PC-9 (cell line): ENCODE data around the gene ALDOC. TPM values are rescaled to one million over a fixed set of nuclear protein-coding genes. Genes with fewer than 3 reads are reported as not detected.
"Not testable (repeated sequence)": the region's sequence is repeated elsewhere in the genome, so short reads cannot be mapped to it uniquely, and the experiment has no call there.

Source experiments
- BruUV-seq: library from RNA; stranded (reverse); fragments of 400-500 nt; replicated peaks from 2 replicates; lab custom pipeline; 2021; lab: Mats Ljungman, UMichigan
- CTCF ChIA-PET: fragments of 300-600 bp; sonication (Branson Sonifier 250); formaldehyde crosslinking; loops from one replicate; lab custom pipeline; 2022; ENCODE audit warnings: antibody characterized with exemption; lab: Charles Lee
- POLR2A ChIA-PET: fragments of 300-600 bp; sonication (Branson Sonifier 250); formaldehyde crosslinking; loops from one replicate; lab custom pipeline; 2022; ENCODE audit warnings: antibody characterized with exemption; ENCODE audit not compliant: unreplicated experiment; lab: Charles Lee
- DNase-seq, 2 experiments: peaks; one replicate each; pipeline versions ENCODE4 v3.0.0 to v3.0.0-alpha.2; 2015 to 2022; ENCODE audit warnings: mixed read lengths in 1 of 2
- H2AFZ ChIP-seq: fragments of 200-600 bp; sonication (generic); 2 replicates; pipeline ENCODE4 v1.8.1; 2017; ENCODE audit warnings: antibody characterized with exemption
- H3F3A ChIP-seq: fragments of 200-600 bp; sonication (generic); 2 replicates; pipeline ENCODE4 v1.8.1; 2017; ENCODE audit warnings: antibody characterized with exemption, mild to moderate bottlenecking, low read depth; ENCODE audit not compliant: insufficient read depth
- H3K27ac ChIP-seq: fragments of 200-600 bp; sonication (generic); 2 replicates; pipeline ENCODE4 v1.6.1; 2016; ENCODE audit warnings: mixed run types
- H3K27me3 ChIP-seq: fragments of 200-600 bp; sonication (generic); 2 replicates; pipeline ENCODE4 v1.6.1; 2016; ENCODE audit warnings: low read depth, mixed run types; ENCODE audit not compliant: insufficient read depth
- H3K36me3 ChIP-seq: fragments of 200-600 bp; sonication (generic); 2 replicates; pipeline ENCODE4 v1.6.1; 2016; ENCODE audit warnings: low read depth, mixed run types
- H3K4me1 ChIP-seq: fragments of 200-600 bp; sonication (generic); replicated peaks from 2 replicates; pipeline ENCODE4 v1.6.1; 2016; ENCODE audit warnings: mixed run types; ENCODE audit not compliant: insufficient read depth
- H3K4me2 ChIP-seq: fragments of 200-600 bp; sonication (generic); 2 replicates; pipeline ENCODE4 v1.6.1; 2017; ENCODE audit warnings: mixed run types
- H3K4me3 ChIP-seq: fragments of 200-600 bp; sonication (generic); 2 replicates; pipeline ENCODE4 v1.6.1; 2016; ENCODE audit warnings: mixed run types
- H3K79me2 ChIP-seq: fragments of 200-600 bp; sonication (generic); 2 replicates; pipeline ENCODE4 v1.6.1; 2017; ENCODE audit warnings: low read depth, mixed run types
- H3K9me2 ChIP-seq: fragments of 200-600 bp; sonication (generic); 2 replicates; pipeline ENCODE4 v1.8.1; 2017; ENCODE audit warnings: mild to moderate bottlenecking; ENCODE audit not compliant: insufficient read depth
- H3K9me3 ChIP-seq: fragments of 200-600 bp; sonication (generic); 2 replicates; pipeline ENCODE4 v1.8.1; 2016; ENCODE audit warnings: low read depth; ENCODE audit not compliant: insufficient read depth
- H4K20me1 ChIP-seq: fragments of 200-600 bp; sonication (generic); 2 replicates; pipeline ENCODE4 v1.8.1; 2017; ENCODE audit not compliant: insufficient read depth
- CTCF ChIP-seq: fragments of 200-600 bp; sonication (generic); conservative IDR thresholded peaks from 2 replicates; pipeline ENCODE4 v1.6.1; 2017; ENCODE audit warnings: mixed run types, antibody characterized with exemption, mild to moderate bottlenecking, moderate library complexity
- EZH2 ChIP-seq: fragments of 200-600 bp; sonication (generic); IDR thresholded peaks from 2 replicates; pipeline ENCODE4 v1.8.0; 2017; ENCODE audit warnings: antibody characterized with exemption, low read depth
- intact Hi-C: fragments of 100-400 bp; cut with micrococcal nuclease; formaldehyde crosslinking; loops from one replicate; pipeline ENCODE4 v1.10.0; 2022; ENCODE audit not compliant: unreplicated experiment
- total RNA-seq: library from RNA; stranded (reverse); gene quantifications from 2 replicates; pipeline ENCODE4 v1.2.3, GENCODE V29; 2021

The ALDOC gene
- total RNA-seq, 1 experiment from 2014 or later: 21.6 TPM

- peaks cover 15% of the 10 kb centered on the region for H3K36me3 ChIP-seq
- no peak overlapping the region for H2AFZ ChIP-seq
- H3K9me3 ChIP-seq: no peaks in the 10 kb centered on the region; the same call in 1 of the 2 replicates
- no peaks in the 10 kb centered on the region for H3K27me3 ChIP-seq
- peak in 1 of 2 experiments; percentile 25 for DNase-seq
- no peaks in the 10 kb centered on the region for H3K79me2 ChIP-seq
- no peaks in the 10 kb centered on the region for H3K9me2 ChIP-seq
- ChIA-PET CTCF (interaction anchor here (0.6 kb wide), 1 partner anchor 60 kb away, joined by 11 read pairs; no protein-coding TSS in a partner anchor), POLR2A (interaction anchor here (0.5 kb wide), 1 partner anchor 33 kb away, joined by 4 read pairs; no protein-coding TSS in a partner anchor)
- no peak overlapping the region for H3K4me2 ChIP-seq
- H3K4me3 ChIP-seq: no peak overlapping the region
- TF ChIP-seq EZH2 (no peak), CTCF (peak; percentile 66)
- H3K4me1 ChIP-seq: no peaks in the 10 kb centered on the region
- no peak overlapping the region for H3K27ac ChIP-seq
- intact Hi-C loops: loop anchor here (1.0 to 2.0 kb wide), 2 partner anchors 64 to 119 kb away; no protein-coding TSS in a partner anchor
- H4K20me1 ChIP-seq: no peaks in the 10 kb centered on the region
- BruUV-seq: no TSS peak
- peaks cover 9% of the 10 kb centered on the region for H3F3A ChIP-seq
Measured at GRCh38 chr17:28612936-28613872, 36.5 kb upstream of the ALDOC start.

DNA sequence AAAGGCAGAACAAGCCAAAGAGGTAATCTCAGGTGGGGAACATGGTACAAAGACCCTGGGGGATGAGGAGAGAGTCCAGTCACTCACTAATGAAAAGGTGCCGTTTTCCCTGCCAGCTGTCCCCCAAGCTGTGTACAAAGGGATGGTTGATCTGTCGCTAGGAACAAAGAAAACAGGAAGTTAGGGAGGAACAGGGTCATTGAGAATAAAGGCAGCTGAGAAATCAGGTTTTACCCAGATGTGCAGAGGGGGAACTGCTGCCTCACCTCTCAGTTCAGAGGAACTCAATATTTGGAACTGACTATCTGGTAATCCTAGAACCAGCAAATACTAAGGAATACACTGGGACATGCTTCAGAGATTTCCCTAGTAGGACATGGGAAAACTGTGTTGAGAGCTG is 35.8 kb upstream of the ALDOC start:
- no peaks in the 10 kb centered on the region for H3K4me1 ChIP-seq
- H3K36me3 ChIP-seq: peaks cover 15% of the 10 kb centered on the region
- DNase-seq: no peak
- no peak overlapping the region for H3K27ac ChIP-seq
- H3K79me2 ChIP-seq: no peaks in the 10 kb centered on the region
- intact Hi-C loops: loop anchor here (2.0 kb wide), 1 partner anchor 64 kb away; no protein-coding TSS in a partner anchor
- no peak overlapping the region for H2AFZ ChIP-seq
- H3F3A ChIP-seq: peaks cover 9% of the 10 kb centered on the region
- H3K9me3 ChIP-seq: no peaks in the 10 kb centered on the region; the same call in 1 of the 2 replicates
- H3K9me2 ChIP-seq: no peaks in the 10 kb centered on the region
- CTCF ChIA-PET: no interaction called here
- H3K4me2 ChIP-seq: no peak overlapping the region
- no peak overlapping the region for H3K4me3 ChIP-seq
- POLR2A ChIA-PET: no interaction called here
- no peaks in the 10 kb centered on the region for H4K20me1 ChIP-seq
- no TSS peak for BruUV-seq
- no peaks in the 10 kb centered on the region for H3K27me3 ChIP-seq
- TF ChIP-seq CTCF: no peak
- TF ChIP-seq EZH2: no peak

GRCh38 chr17:28610376-28610775 is 33.7 kb upstream of the ALDOC start:
- H3K36me3 ChIP-seq: 0 out of 2 replicates have a peak, but pooled peaks cover 4% of the 10 kb centered on the region
- peaks cover 9% of the 10 kb centered on the region for H3F3A ChIP-seq
- no peaks in the 10 kb centered on the region; the same call in 1 of the 2 replicates for H3K9me3 ChIP-seq
- H2AFZ ChIP-seq: no peak overlapping the region
- CTCF ChIA-PET: no interaction called here
- DNase-seq: no peak
- H3K4me2 ChIP-seq: no peak overlapping the region
- intact Hi-C loops: no loop called here
- H3K9me2 ChIP-seq: no peaks in the 10 kb centered on the region
- no peak overlapping the region for H3K4me3 ChIP-seq
- TF ChIP-seq EZH2: no peak
- no peak for TF ChIP-seq CTCF
- H3K27me3 ChIP-seq: no peaks in the 10 kb centered on the region
- no TSS peak for BruUV-seq
- H3K27ac ChIP-seq: no peak overlapping the region
- no peaks in the 10 kb centered on the region for H3K79me2 ChIP-seq
- H3K4me1 ChIP-seq: no peaks in the 10 kb centered on the region
- POLR2A ChIA-PET: interaction anchor here (0.7 kb wide), 1 partner anchor 1072 kb away, joined by 4 read pairs; no protein-coding TSS in a partner anchor
- H4K20me1 ChIP-seq: no peaks in the 10 kb centered on the region

DNA sequence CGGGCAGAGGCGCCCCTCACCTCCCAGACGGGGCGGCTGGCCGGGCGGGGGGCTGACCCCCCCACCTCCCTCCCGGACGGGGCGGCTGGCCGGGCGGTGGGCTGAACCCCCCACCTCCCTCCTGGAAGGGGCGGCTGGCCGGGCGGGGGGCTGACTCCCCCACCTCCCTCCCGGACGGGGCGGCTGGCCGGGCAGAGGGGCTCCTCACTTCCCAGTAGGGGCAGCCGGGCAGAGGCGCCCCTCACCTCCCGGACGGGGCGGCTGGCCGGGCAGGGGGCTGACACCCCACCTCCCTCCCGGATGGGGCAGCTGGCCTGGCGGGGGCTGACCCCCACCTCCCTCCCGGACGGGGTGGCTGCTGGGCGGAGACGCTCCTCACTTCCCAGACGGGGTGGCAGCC is 27.3 kb upstream of the ALDOC start:
- peaks cover 24% of the 10 kb centered on the region for H3F3A ChIP-seq
- H3K9me2 ChIP-seq, H4K20me1 ChIP-seq, H3K36me3 ChIP-seq, H3K9me3 ChIP-seq, POLR2A ChIA-PET, intact Hi-C loops, H3K4me1 ChIP-seq, H3K79me2 ChIP-seq, H3K4me3 ChIP-seq, CTCF ChIA-PET, H3K27me3 ChIP-seq, H3K4me2 ChIP-seq, H3K27ac ChIP-seq, BruUV-seq, H2AFZ ChIP-seq, DNase-seq: not testable (repeated sequence)
